Esophagus squamous epithelium (tissue), 5 donors: ENCODE measurements around the gene MTX2. TPM values are rescaled to one million over a fixed set of nuclear protein-coding genes. Genes with fewer than 3 reads are reported as not detected.

Experiments used
- DNase-seq: peaks from one replicate; lab custom pipeline; 2025; lab: John Stamatoyannopoulos, UW
- H3K27ac ChIP-seq, 4 donors: fragments of 200-600 bp; sonication (generic); one replicate each; pipeline ENCODE4 v1.5.1; 2016 to 2019; ENCODE audit warnings: mild to moderate bottlenecking in 1 of 4
- H3K27me3 ChIP-seq, 4 donors: fragments of 200-600 bp; sonication (generic); 1 replicate in 3 of 4; 2 replicates in 1 of 4; pipeline versions ENCODE4 v1.5.1 to v1.6.0; 2017 to 2021; ENCODE audit warnings: antibody characterized with exemption in 1 of 4
- H3K36me3 ChIP-seq, 3 donors: fragments of 200-600 bp; sonication (generic); one replicate each; pipeline ENCODE4 v1.5.1; 2016 to 2019
- H3K4me1 ChIP-seq, 3 donors: fragments of 200-600 bp; sonication (generic); one replicate each; pipeline ENCODE4 v1.5.1; 2017 to 2019
- H3K4me3 ChIP-seq, 4 donors: fragments of 200-600 bp; sonication (generic); 1 replicate in 3 of 4; 2 replicates in 1 of 4; pipeline ENCODE4 v1.5.1; 2016 to 2019; ENCODE audit warnings: mild to moderate bottlenecking in 2 of 4, moderate library complexity in 1 of 4
- H3K9me3 ChIP-seq, 3 donors: fragments of 200-600 bp; sonication (generic); one replicate each; pipeline ENCODE4 v1.5.1; 2016 to 2019
- CTCF ChIP-seq, 6 experiments: fragments of 450-650 bp in 4 of 6; fragments of 200-600 bp in 2 of 6; sonication (generic) in 2 of 6; IDR thresholded peaks; one replicate each; pipeline ENCODE4 v1.5.1; 2016 to 2019; ENCODE audit warnings: antibody characterized with exemption in 6 of 6, mild to moderate bottlenecking in 4 of 6, moderate library complexity in 4 of 6
- POLR2A ChIP-seq, 4 donors: fragments of 450-650 bp; IDR thresholded peaks; one replicate each; pipeline ENCODE4 v1.6.1; 2017; ENCODE audit warnings: antibody characterized with exemption in 4 of 4, mild to moderate bottlenecking in 4 of 4, moderate library complexity in 3 of 4
- whole genome bisulfite sequencing, 2 donors: methylation state at CpG; one replicate each; pipeline ENCODE4 v1.1.5; 2018; 5-methylcytosine and 5-hydroxymethylcytosine counted together
- intact Hi-C: fragments of 100-400 bp; cut with DNase I; formaldehyde crosslinking; loops from one replicate; pipeline ENCODE4 v1.15.0; 2022
- total RNA-seq, 4 donors: library from RNA; depleted of rRNA; stranded (reverse); fragments of >200 nt; gene quantifications; one replicate each; pipeline ENCODE4 v1.1.0, GENCODE V29; 2016
- donor health status: DM: yes; HTN: yes; CAD: no.

Gene MTX2
- total RNA-seq = 10 to 100 TPM; 28.4 to 43.5 (median 36.6) TPM

- peaks cover 0 to 13% (median 0%) of the 10 kb centered on the region in 4 donors for H3K27me3 ChIP-seq
- H3K36me3 ChIP-seq = peaks cover 0 to under 1% (median 0%) of the 10 kb centered on the region in 3 donors
- DNase-seq = no peak
- H3K27ac ChIP-seq = peak within 1 kb of the TSS; percentile 85 to 93 (median 88)
- intact Hi-C loops = no loop called here
- H3K4me1 ChIP-seq = peaks cover 6 to 30% (median 6%) of the 10 kb centered on the region in 3 donors
- peak within 1 kb of the TSS; percentile 73 to 89 (median 82) for H3K4me3 ChIP-seq
- 0% methylated on average over 10 to 17 of the region's 58 CpGs for WGBS, 2 donors
- peak in 5 of 6 experiments; percentile 7 to 43 (median 27) for TF ChIP-seq CTCF (IDR thresholded peaks at IDR 0.05)
- peak in 2 of 4 donors; percentile 22 to 51 for TF ChIP-seq POLR2A (IDR thresholded peaks at IDR 0.05)
- H3K9me3 ChIP-seq = no peaks in the 10 kb centered on the region
These were observed at the start of gene MTX2 for GRCh38 chr2:176269319-176270099. Gene MTX2, plus strand, starts transcription at chr2:176269442. Its CDS starts 188 bp downstream, at chr2:176269630.

GRCh38 chr2:176227874-176228273 lies 41.4 kb upstream of the MTX2 start:
- Histone ChIP-seq H3K27me3 (peaks cover 0 to 64% (median 0%) of the 10 kb centered on the region in 4 donors), H3K4me1 (no peaks in the 10 kb centered on the region), H3K9me3 (no peaks in the 10 kb centered on the region), H3K4me3 (no peak overlapping the region), H3K36me3 (no peaks in the 10 kb centered on the region), H3K27ac (no peak overlapping the region)
- DNase-seq = no peak
- no peak for TF ChIP-seq POLR2A (IDR thresholded peaks at IDR 0.05)
- no peak for TF ChIP-seq CTCF (IDR thresholded peaks at IDR 0.05)
- 64 to 69% methylated on average over 2 of the region's 2 CpGs for WGBS, 2 donors
- intact Hi-C loops = no loop called here

GRCh38 chr2:176234156-176234555 lies 35.1 kb upstream of the MTX2 start:
- H3K27ac ChIP-seq = no peak overlapping the region
- no peaks in the 10 kb centered on the region for H3K36me3 ChIP-seq
- intact Hi-C loops = no loop called here
- 51 to 54% methylated on average over 2 of the region's 2 CpGs for WGBS, 2 donors
- H3K9me3 ChIP-seq = no peaks in the 10 kb centered on the region
- H3K27me3 ChIP-seq = peaks cover 0 to 46% (median under 1%) of the 10 kb centered on the region in 4 donors
- no peak overlapping the region for H3K4me3 ChIP-seq
- no peak for DNase-seq
- TF ChIP-seq CTCF (IDR thresholded peaks at IDR 0.05) = no peak
- no peak for TF ChIP-seq POLR2A (IDR thresholded peaks at IDR 0.05)
- H3K4me1 ChIP-seq = no peaks in the 10 kb centered on the region

- no peak overlapping the region for H3K4me3 ChIP-seq
- no peak for TF ChIP-seq POLR2A (IDR thresholded peaks at IDR 0.05)
- TF ChIP-seq CTCF (IDR thresholded peaks at IDR 0.05) = no peak
- H3K27ac ChIP-seq = no peak overlapping the region
- peaks cover 0 to 42% (median under 1%) of the 10 kb centered on the region in 4 donors for H3K27me3 ChIP-seq
- DNase-seq = no peak
- intact Hi-C loops = no loop called here
- H3K9me3 ChIP-seq = no peaks in the 10 kb centered on the region
- WGBS, 2 donors = 22 to 46% methylated on average over 1 of the region's 1 CpG
- H3K4me1 ChIP-seq = no peaks in the 10 kb centered on the region
- no peaks in the 10 kb centered on the region for H3K36me3 ChIP-seq
These were observed 34.3 kb upstream of the MTX2 start for GRCh38 chr2:176234940-176235339.

GRCh38 chr2:176237456-176237855 lies 31.8 kb upstream of the MTX2 start:
- peaks cover 0 to 40% (median under 1%) of the 10 kb centered on the region in 4 donors for H3K27me3 ChIP-seq
- no peak overlapping the region for H3K4me3 ChIP-seq
- WGBS, 2 donors = 60 to 61% methylated on average over 4 of the region's 4 CpGs
- no peak for TF ChIP-seq CTCF (IDR thresholded peaks at IDR 0.05)
- TF ChIP-seq POLR2A (IDR thresholded peaks at IDR 0.05) = no peak
- H3K27ac ChIP-seq = no peak overlapping the region
- intact Hi-C loops = no loop called here
- H3K36me3 ChIP-seq = no peaks in the 10 kb centered on the region
- H3K9me3 ChIP-seq = no peaks in the 10 kb centered on the region
- no peak for DNase-seq
- no peaks in the 10 kb centered on the region for H3K4me1 ChIP-seq
